Smooth muscle cell (in vitro differentiated cells): Measurements from ENCODE around the gene PRODH2. TPM values are rescaled to one million over a fixed set of nuclear protein-coding genes. Genes with fewer than 3 reads are reported as not detected.

ENCODE experiments used
- DNase-seq: peaks from one replicate; lab custom pipeline; 2025; ENCODE audit not compliant: unreplicated experiment; lab: John Stamatoyannopoulos, UW
- H2AFZ ChIP-seq: fragments of 200-600 bp; sonication (generic); 2 replicates; pipeline ENCODE4 v1.6.0; 2016; ENCODE audit warnings: antibody characterized with exemption, low read depth, mild to moderate bottlenecking
- H3F3A ChIP-seq: fragments of 200-600 bp; sonication (generic); 2 replicates; pipeline ENCODE4 v1.6.0; 2017; ENCODE audit warnings: antibody characterized with exemption, low read depth
- H3K27ac ChIP-seq: fragments of 200-600 bp; sonication (generic); 2 replicates; pipeline ENCODE4 v1.5.1; 2016; ENCODE audit warnings: low read depth, mild to moderate bottlenecking
- H3K27me3 ChIP-seq: fragments of 200-600 bp; sonication (generic); 2 replicates; pipeline ENCODE4 v1.6.1; 2016; ENCODE audit warnings: low read depth, mild to moderate bottlenecking
- H3K36me3 ChIP-seq: fragments of 200-600 bp; sonication (generic); 2 replicates; pipeline ENCODE4 v1.5.1; 2016; ENCODE audit warnings: low read depth
- H3K4me1 ChIP-seq: fragments of 200-600 bp; sonication (generic); 2 replicates; pipeline ENCODE4 v1.5.1; 2016; ENCODE audit warnings: low read depth
- H3K4me2 ChIP-seq: fragments of 200-600 bp; sonication (generic); 2 replicates; pipeline ENCODE4 v1.6.0; 2016; ENCODE audit warnings: mild to moderate bottlenecking
- H3K4me3 ChIP-seq: fragments of 200-600 bp; sonication (generic); 2 replicates; pipeline ENCODE4 v1.5.1; 2016; ENCODE audit warnings: mild to moderate bottlenecking
- H3K79me2 ChIP-seq: fragments of 200-600 bp; sonication (generic); 2 replicates; pipeline ENCODE4 v1.6.0; 2016; ENCODE audit warnings: low read depth, mild to moderate bottlenecking
- H3K9ac ChIP-seq: fragments of 200-600 bp; sonication (generic); 2 replicates; pipeline ENCODE4 v1.6.0; 2016; ENCODE audit warnings: low read depth
- H3K9me3 ChIP-seq: fragments of 200-600 bp; sonication (generic); replicated peaks from 2 replicates; pipeline ENCODE4 v1.5.1; 2016; ENCODE audit warnings: low read depth
- H4K20me1 ChIP-seq: fragments of 200-600 bp; sonication (generic); 2 replicates; pipeline ENCODE4 v1.6.0; 2016; ENCODE audit warnings: low read depth
- CTCF ChIP-seq: fragments of 200-600 bp; sonication (generic); IDR thresholded peaks from 2 replicates; pipeline ENCODE4 v1.5.1; 2017; ENCODE audit warnings: borderline replicate concordance, mild to moderate bottlenecking, antibody characterized with exemption; ENCODE audit not compliant: insufficient read depth, poor library complexity, severe bottlenecking
- WGBS: methylation state at CpG from one replicate; pipeline ENCODE4 v1.1.7; 2016; ENCODE audit warnings: low lambda C conversion rate; 5-methylcytosine and 5-hydroxymethylcytosine counted together
- polyA plus RNA-seq: library from polyadenylated mRNA; unstranded; fragments of >200 nt; fragmentation: Nextera tagmentation; extraction: Ambion mirVana; gene quantifications from 2 replicates; pipeline ENCODE4 v1.2.1, GENCODE V29; 2016
- total RNA-seq: library from RNA; depleted of rRNA; stranded (reverse); fragments of >200 nt; gene quantifications from 2 replicates; pipeline ENCODE4 v1.2.3, GENCODE V29; 2014

The PRODH2 gene
- total and polyA plus RNA-seq, 2 experiments from 2014 or later, result not detected

DNA sequence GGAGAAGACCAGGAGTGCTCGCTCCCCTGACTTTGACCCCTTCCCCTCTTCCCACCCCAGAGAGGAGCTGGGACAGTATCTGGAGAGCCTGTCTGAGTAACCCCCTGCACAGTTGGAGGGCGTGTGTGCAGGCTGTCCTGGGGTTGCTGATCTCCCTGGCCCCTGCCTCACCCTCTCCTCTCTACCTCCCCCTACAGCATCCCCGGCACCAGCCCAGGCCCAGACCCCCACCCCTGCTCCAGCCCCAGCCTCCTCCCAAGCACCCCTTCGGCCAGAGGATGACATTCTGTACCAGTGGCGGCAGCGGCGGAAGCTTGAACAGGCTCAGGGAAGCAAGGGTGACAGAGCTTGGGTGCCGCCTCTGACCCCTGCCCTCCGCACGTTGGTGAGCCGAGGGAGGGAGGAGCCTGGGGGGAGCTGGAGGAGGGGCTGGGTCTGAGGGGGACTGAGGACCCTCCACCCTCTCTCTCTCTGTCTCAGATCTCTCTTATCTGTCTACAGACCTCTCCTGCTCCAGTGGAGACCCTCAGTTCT is 46.0 kb downstream of the PRODH2 start:
- no peak overlapping the region for H2AFZ ChIP-seq
- no peak for TF ChIP-seq CTCF
- no peak overlapping the region for H3K9ac ChIP-seq
- H3K4me1 ChIP-seq, result no peaks in the 10 kb centered on the region
- H3F3A ChIP-seq, result no peaks in the 10 kb centered on the region
- H3K27me3 ChIP-seq, result no peaks in the 10 kb centered on the region
- H3K9me3 ChIP-seq, result no peaks in the 10 kb centered on the region
- H4K20me1 ChIP-seq, result no peaks in the 10 kb centered on the region
- H3K27ac ChIP-seq, result no peak overlapping the region
- H3K4me3 ChIP-seq, result no peak overlapping the region
- no peak for DNase-seq
- WGBS, result 97% methylated on average over 6 of the region's 11 CpGs
- H3K79me2 ChIP-seq, result no peaks in the 10 kb centered on the region
- H3K4me2 ChIP-seq, result no peak overlapping the region
- H3K36me3 ChIP-seq, result no peaks in the 10 kb centered on the region

GRCh38 chr19:35764432-35765315 is 48.0 kb downstream of the PRODH2 start:
- no peaks in the 10 kb centered on the region for H3K27me3 ChIP-seq

DNA sequence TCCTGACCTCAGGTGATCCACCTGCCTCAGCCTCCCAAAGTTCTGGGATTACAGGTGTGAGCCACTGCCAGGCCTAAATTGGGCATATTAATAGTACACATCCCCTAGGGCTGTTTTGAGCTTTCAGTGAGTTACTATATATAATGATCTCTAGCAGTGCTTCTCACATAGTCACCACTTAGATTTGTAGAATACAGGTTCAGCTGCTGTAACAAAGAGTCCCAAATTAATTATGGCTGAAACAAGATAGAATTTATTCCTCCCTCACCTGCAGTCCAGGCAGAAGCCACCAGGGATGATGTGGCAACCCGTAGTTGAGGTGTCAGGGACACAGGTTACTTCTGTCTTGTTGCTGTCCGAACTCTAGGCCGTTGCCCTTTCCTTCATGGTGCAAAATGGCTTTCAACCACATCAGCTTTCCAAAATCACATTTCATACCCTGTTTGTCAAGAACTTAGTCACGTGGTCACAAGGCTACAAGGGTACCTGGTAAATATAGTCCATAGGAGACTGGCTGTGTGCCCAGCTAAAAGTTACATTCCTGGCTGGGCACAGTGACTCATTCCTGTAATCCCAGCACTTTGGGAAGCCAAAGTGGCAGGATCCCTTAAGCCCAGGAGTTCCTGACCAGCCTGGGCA is 51.8 kb downstream of the PRODH2 start:
- Histone ChIP-seq H3K4me2 (no peak overlapping the region), H3K36me3 (peaks cover 4% of the 10 kb centered on the region), H3K4me3 (no peak overlapping the region), H3K79me2 (peaks cover 29% of the 10 kb centered on the region), H3K9me3 (no peaks in the 10 kb centered on the region), H3K9ac (no peak overlapping the region), H3F3A (peaks cover 9% of the 10 kb centered on the region), H2AFZ (no peak overlapping the region), H3K27ac (no peak overlapping the region), H3K27me3 (no peaks in the 10 kb centered on the region), H3K4me1 (peaks cover 20% of the 10 kb centered on the region), H4K20me1 (peaks cover 13% of the 10 kb centered on the region)
- no peak for DNase-seq
- TF ChIP-seq CTCF, result no peak
- WGBS, result 94% methylated on average over 4 of the region's 4 CpGs

More at GRCh38 chr19:35764432-35765315, 48.0 kb downstream of the PRODH2 start:
- no peak overlapping the region for H3K9ac ChIP-seq
- no peak for DNase-seq
- peaks cover 4% of the 10 kb centered on the region for H3K36me3 ChIP-seq
- no peaks in the 10 kb centered on the region for H3F3A ChIP-seq
- no peak overlapping the region for H2AFZ ChIP-seq
- no peak overlapping the region for H3K4me2 ChIP-seq
- no peak overlapping the region for H3K27ac ChIP-seq
- 97% methylated on average over 16 of the region's 17 CpGs for WGBS
- no peak overlapping the region for H3K4me3 ChIP-seq
- H4K20me1 ChIP-seq, result peaks cover 3% of the 10 kb centered on the region
- no peaks in the 10 kb centered on the region for H3K9me3 ChIP-seq
- H3K79me2 ChIP-seq, result peaks cover 16% of the 10 kb centered on the region
- TF ChIP-seq CTCF, result no peak
- H3K4me1 ChIP-seq, result no peaks in the 10 kb centered on the region
